Activated T-helper 1 cell treated with anti-CD3 and anti-CD28 coated beads, Interleukin-12 subunit alpha, Interleukin-12 subunit beta, Interleukin-2, Interleukin-4 antibody, amounts not matched to agents 30 ng/mL and 10 ng/mL and 1 ng/mL, durations not matched to agents 14 hours and 24 hours and 36 hours (primary cell): ENCODE results near the gene TREX2. TPM values are rescaled to one million over a fixed set of nuclear protein-coding genes. Genes with fewer than 3 reads are reported as not detected.

Experiments used
- DNase-seq: peaks from one replicate; pipeline ENCODE4 v3.0.0; 2021; ENCODE audit warnings: low spot score
- H3K27ac Mint-ChIP-seq: one replicate; pipeline ENCODE4 v1.8.0; 2021; ENCODE audit warnings: mild to moderate bottlenecking, mixed read lengths
- H3K27me3 Mint-ChIP-seq: one replicate; pipeline ENCODE4 v1.8.0; 2022; ENCODE audit warnings: mild to moderate bottlenecking, moderate library complexity, mixed read lengths; ENCODE audit not compliant: insufficient read depth
- H3K36me3 Mint-ChIP-seq: one replicate; pipeline ENCODE4 v1.8.0; 2021; ENCODE audit warnings: low read depth, mixed read lengths
- H3K4me1 Mint-ChIP-seq: one replicate; pipeline ENCODE4 v1.8.0; 2021; ENCODE audit warnings: low read depth, mixed read lengths
- H3K4me3 Mint-ChIP-seq: one replicate; pipeline ENCODE4 v1.8.0; 2021; ENCODE audit warnings: mild to moderate bottlenecking, moderate library complexity, mixed read lengths
- H3K9me3 Mint-ChIP-seq: one replicate; pipeline ENCODE4 v1.8.0; 2021; ENCODE audit warnings: mixed read lengths
- intact Hi-C: fragments of 100-400 bp; cut with micrococcal nuclease; formaldehyde crosslinking; loops from one replicate; pipeline ENCODE4 v1.15.1; 2024
- total RNA-seq: library from RNA; stranded (reverse); gene quantifications from 2 replicates; pipeline ENCODE4 v1.2.3, GENCODE V29; 2022

The TREX2 gene
- total RNA-seq, 1 donor from 2014 or later, result 1.3 TPM

DNA sequence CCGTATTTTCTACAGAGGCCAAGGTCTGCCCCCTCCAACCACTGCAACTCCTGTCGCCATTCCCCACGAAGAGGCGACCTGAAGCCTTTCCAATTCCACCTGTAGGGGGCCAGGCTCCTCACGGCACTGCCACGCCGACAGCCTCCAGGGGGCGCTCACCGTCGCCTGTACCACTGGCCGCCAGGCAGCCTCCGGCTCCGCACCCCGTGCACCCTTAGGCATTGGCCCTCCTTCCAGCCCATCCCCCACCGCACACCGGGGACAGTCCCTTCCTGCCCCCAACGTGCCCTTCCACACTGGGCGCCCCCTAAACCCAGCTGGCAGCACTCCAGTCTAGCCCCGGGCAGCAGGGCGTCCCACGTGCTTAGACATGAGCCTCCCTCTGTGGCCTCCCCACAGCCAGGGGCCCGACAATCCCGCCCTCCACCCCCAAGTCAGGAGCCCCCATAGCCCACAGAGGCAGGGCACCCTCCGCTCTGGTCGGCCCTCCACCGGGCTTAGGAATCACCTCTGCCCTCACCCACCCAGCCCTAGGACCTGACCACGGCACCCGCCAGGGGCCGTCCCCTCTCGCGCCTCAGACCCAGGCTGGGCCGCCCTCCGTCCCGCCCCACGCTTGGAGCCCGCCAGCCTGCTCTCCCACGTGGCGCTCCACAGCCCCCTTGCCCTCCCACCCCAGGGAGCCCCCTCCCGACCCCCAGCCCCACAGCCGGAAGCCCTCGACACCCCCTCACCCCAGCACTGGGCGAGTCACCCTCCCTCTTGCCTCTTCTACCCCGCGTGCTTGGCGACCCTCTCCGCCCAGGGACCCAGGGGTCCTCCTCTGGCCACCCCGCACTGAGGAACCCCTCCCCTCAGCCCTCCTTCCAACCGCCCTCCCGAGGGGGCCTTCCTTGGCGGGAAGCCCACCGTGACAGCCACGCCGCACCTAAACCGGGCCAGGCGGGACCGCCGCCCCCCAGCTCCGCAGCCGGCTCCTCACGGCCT is 45.4 kb downstream of the TREX2 start:
- DNase-seq, result peak; percentile 29
- Mint-ChIP-seq H3K27me3 (peaks cover 4% of the 10 kb centered on the region), H3K4me3 (no peak overlapping the region), H3K4me1 (peaks cover 7% of the 10 kb centered on the region), H3K9me3 (no peaks in the 10 kb centered on the region), H3K36me3 (no peaks in the 10 kb centered on the region), H3K27ac (no peak overlapping the region)
- intact Hi-C loops, result loop anchor here (5.0 kb wide), 2 partner anchors 63 to 107 kb away; no protein-coding TSS in a partner anchor

DNA sequence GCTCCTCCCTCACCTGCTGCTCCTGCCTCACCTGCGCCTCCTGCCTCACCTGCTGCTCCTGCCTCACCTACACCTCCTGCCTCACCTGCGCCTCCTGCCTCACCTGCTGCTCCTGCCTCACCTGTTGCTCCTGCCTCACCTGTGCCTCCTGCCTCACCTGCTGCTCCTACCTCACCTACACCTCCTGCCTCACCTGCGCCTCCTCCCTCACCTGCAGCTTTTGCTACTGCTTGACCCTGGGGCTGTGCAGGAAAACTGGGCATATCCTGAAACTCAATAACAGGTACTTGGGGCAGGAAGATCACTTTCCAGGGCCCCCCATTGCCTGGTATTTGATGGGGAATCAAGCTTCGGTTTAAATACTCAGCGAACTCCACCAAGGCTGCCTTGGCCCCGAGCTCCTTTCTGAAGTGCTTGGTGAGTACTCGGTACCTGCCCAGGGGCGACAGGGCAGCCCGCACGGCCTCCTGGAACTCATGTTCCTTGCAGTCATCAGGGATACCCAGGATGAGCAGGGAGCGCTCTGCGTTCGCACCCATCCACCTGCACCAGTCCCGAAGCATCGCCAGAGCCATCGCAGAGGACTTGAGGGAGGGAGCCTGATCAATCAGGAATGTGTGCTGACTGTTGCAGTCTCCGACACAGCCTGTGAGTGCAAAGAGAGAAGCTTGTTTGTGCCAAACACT is 47.4 kb downstream of the TREX2 start:
- Mint-ChIP-seq H3K27ac (no peak overlapping the region), H3K4me1 (peaks cover 24% of the 10 kb centered on the region), H3K4me3 (no peak overlapping the region), H3K36me3 (no peaks in the 10 kb centered on the region), H3K9me3 (no peaks in the 10 kb centered on the region), H3K27me3 (peaks cover 6% of the 10 kb centered on the region)
- intact Hi-C loops, result no loop called here
- no peak for DNase-seq

DNA sequence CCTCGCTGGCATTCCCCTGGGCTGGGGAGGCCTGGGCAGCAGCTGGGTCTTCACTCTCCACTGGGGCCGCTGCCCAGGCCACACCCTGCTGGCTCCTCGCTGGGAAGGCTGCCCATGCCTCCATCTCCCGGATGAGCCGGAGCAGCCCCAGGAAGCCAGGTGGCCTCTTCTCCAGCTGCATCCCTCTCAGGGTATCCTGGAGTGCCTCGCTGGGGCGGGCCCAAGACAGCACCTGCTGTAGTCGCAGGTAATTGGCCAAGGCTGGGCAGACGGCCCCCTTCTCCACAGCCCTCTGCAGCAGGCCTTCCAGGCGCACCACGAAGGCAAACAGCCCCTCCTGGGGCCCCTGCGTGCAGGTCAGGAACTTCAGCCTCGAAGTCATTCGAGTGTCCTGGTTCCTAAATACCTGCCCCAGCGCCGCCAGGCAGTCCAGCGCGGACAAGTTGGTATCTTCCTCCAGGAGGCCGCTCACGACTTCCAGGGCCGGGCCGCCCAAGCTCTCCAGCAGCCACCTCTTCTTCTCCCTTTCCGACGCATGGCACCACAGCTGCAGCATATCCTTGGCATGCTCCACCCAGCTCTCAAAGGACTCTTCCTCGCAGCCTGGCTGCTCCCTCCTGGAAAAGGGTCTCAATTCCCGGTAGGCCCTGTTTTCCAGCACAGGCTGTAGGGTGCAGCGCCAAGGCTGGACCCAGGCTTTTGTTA is 48.4 kb downstream of the TREX2 start:
- Mint-ChIP-seq H3K4me3 (no peak overlapping the region), H3K27ac (no peak overlapping the region), H3K27me3 (peaks cover 2% of the 10 kb centered on the region), H3K9me3 (no peaks in the 10 kb centered on the region), H3K4me1 (peaks cover 24% of the 10 kb centered on the region), H3K36me3 (no peaks in the 10 kb centered on the region)
- no peak for DNase-seq
- intact Hi-C loops, result no loop called here

DNA sequence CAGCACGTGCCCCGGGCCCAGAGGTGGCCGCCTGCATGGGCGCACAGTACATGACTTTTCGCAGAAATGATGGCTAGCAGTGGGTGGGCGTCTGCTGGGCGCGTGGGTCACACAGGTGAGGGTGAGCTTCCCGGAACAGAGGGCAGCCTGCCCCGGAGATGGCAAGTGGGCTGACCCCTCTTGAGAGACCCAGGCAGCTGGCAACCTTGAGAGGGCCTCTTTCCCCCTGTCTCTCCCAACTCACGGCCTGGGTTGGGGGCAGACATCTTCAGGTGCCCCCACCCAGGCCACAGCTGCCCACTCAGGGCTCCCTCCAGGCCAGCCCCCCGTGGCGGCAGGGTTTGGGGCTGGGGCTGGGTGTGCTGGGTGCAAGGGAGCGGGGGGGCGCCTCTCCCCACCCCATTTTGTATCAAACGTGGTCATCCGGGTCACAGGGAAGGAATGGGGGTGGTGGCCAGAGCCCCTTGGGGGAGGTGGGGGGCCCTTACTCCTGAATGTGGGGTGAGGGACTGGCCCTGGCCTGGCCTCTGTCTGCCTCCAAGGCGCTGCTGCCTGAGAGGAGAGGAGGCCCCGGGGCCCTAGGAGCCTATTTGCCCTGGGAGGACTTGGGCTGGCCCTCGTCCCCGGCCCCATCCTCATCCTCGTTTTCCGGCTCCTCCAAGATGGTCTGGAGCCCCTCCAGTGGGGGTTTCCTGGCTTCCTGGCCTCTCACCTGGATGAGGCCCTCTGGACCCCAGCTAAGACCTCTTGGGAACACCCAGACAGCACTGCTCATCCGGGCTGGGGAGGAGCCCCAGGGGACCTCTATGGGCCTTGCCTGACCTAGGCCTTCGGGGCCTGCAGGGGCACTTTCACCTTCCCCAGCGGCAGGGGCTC is 49.3 kb downstream of the TREX2 start:
- no peaks in the 10 kb centered on the region for H3K36me3 Mint-ChIP-seq
- H3K4me1 Mint-ChIP-seq, result peaks cover 24% of the 10 kb centered on the region
- no peak for DNase-seq
- no peak overlapping the region for H3K4me3 Mint-ChIP-seq
- intact Hi-C loops, result no loop called here
- no peak overlapping the region for H3K27ac Mint-ChIP-seq
- no peaks in the 10 kb centered on the region for H3K9me3 Mint-ChIP-seq
- H3K27me3 Mint-ChIP-seq, result peaks cover 2% of the 10 kb centered on the region

DNA sequence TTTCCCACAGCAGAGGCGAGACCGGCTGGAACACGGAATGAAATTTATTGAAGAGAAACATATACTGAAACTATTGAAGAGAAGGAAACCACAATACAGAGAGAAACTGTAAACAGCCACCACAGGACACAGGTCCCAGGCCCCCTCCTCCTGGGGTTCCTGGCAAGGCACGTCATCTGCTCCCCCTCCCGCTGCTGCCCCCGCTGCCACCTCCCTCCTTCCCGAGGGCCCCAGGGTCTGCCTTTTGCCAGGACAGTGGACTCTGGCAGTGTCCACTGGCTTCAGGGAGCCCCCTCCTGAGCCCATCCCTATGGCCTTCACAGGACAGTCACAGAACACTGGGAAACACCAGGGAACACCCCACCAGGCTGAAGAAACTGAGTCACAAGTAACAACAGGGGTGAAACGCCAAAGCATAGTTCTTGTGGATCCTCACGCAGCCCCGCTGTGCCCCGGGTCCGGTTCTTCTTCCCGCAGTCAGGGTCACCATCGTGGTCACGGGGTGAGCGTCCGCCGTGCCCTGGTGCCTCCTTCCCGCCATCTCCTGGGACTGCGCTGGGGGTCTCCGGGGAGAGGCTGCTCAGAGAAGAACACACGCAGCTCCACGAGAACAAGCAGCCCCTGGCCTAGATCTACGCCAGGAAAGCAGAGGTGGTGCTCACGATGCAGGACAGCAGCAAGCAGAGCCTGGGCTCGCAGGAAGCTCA is 50.1 kb downstream of the TREX2 start:
- no peak overlapping the region for H3K27ac Mint-ChIP-seq
- no peaks in the 10 kb centered on the region for H3K9me3 Mint-ChIP-seq
- H3K4me1 Mint-ChIP-seq, result peaks cover 24% of the 10 kb centered on the region
- H3K36me3 Mint-ChIP-seq, result no peaks in the 10 kb centered on the region
- peak overlapping the region; percentile 19 for H3K4me3 Mint-ChIP-seq
- DNase-seq, result no peak
- intact Hi-C loops, result no loop called here
- peaks cover 2% of the 10 kb centered on the region for H3K27me3 Mint-ChIP-seq

DNA sequence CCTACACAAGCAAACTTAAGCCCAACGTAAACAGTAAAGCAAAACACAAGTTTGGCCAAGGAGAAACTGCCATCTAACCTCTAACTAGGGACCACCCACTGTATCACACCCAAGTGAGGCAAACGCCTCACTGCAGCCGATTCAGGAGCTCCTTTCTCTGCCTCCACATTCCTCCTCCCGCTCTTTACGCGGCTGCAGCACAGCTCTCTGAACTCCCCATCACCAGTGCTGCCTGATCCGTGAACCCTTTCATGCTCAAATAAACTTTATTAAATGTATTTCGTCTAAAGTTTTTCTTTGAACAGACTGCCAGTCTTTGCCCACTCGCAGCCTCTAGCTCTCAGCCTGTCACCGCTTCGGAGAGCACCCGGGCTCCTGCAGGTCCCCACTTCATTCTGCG is 51.2 kb downstream of the TREX2 start:
- H3K9me3 Mint-ChIP-seq, result no peaks in the 10 kb centered on the region
- no peak for DNase-seq
- no peaks in the 10 kb centered on the region for H3K36me3 Mint-ChIP-seq
- intact Hi-C loops, result no loop called here
- H3K4me1 Mint-ChIP-seq, result peaks cover 24% of the 10 kb centered on the region
- H3K27ac Mint-ChIP-seq, result no peak overlapping the region
- H3K4me3 Mint-ChIP-seq, result no peak overlapping the region
- H3K27me3 Mint-ChIP-seq, result peaks cover 2% of the 10 kb centered on the region

Other genes with a start within 250 kb of the TREX2 start
- not detected in 2 replicates for gene PNMA6F, start 124.3 kb downstream of the TREX2 start, total RNA-seq
- 22.1 and 22.5 TPM in 2 replicates for gene ZNF275, start 111.9 kb downstream of the TREX2 start, total RNA-seq
- not detected in 2 replicates for gene PNMA6E, start 44.7 kb downstream of the TREX2 start, total RNA-seq
- 2.4 and 2.5 TPM in 2 replicates for gene ZFP92, start 34.6 kb downstream of the TREX2 start, total RNA-seq
- 62.7 and 68.2 TPM in 2 replicates for gene HAUS7, start 24.5 kb upstream of the TREX2 start, total RNA-seq
- not detected in 2 replicates for gene BGN, start 48.9 kb upstream of the TREX2 start, total RNA-seq
- gene ATP2B3, start 71.6 kb upstream of the TREX2 start, total RNA-seq, result 0.05 TPM in 1 of 2 replicates, not detected in the other
- gene CCNQ, start 153.1 kb upstream of the TREX2 start, total RNA-seq, result 28.0 and 29.3 TPM in 2 replicates
- 0.10 TPM in 2 replicates for gene DUSP9, start 201.1 kb upstream of the TREX2 start, total RNA-seq
- 0.15 TPM in 1 of 2 replicates, not detected in the other for gene PNCK, start 227.8 kb upstream of the TREX2 start, total RNA-seq
- gene SLC6A8, start 241.9 kb upstream of the TREX2 start, total RNA-seq, result 5.9 and 6.0 TPM in 2 replicates